Sigmoid colon (tissue), 7 donors: ENCODE data around the gene EVA1B. TPM values are rescaled to one million over a fixed set of nuclear protein-coding genes. Genes with fewer than 3 reads are reported as not detected.
A peak's percentile ranks its signal among the peaks of the same experiment; 100 is the strongest.

Source experiments
- DNase-seq: peaks from one replicate; pipeline ENCODE4 v3.0.0-alpha.2; 2019
- H3K27ac ChIP-seq, 4 donors: fragments of 200-600 bp; sonication (generic); one replicate each; pipeline ENCODE4 v1.5.1; 2016 to 2019; ENCODE audit warnings: mild to moderate bottlenecking in 1 of 4
- H3K27me3 ChIP-seq, 3 donors: fragments of 200-600 bp; sonication (generic); one replicate each; pipeline ENCODE4 v1.5.1; 2019; ENCODE audit warnings: mild to moderate bottlenecking in 1 of 3
- H3K36me3 ChIP-seq, 4 donors: fragments of 200-600 bp; sonication (generic); one replicate each; pipeline ENCODE4 v1.5.1; 2016 to 2019
- H3K4me1 ChIP-seq, 4 donors: fragments of 200-600 bp; sonication (generic); one replicate each; pipeline ENCODE4 v1.5.1; 2017 to 2019
- H3K4me3 ChIP-seq, 4 donors: fragments of 200-600 bp; sonication (generic); one replicate each; pipeline ENCODE4 v1.5.1; 2017 to 2019; ENCODE audit warnings: mild to moderate bottlenecking in 2 of 4, moderate library complexity in 1 of 4
- H3K9me3 ChIP-seq, 4 donors: fragments of 200-600 bp in 3 of 4; sonication (generic) in 3 of 4; one replicate each; pipeline versions ENCODE4 v1.5.1 to v1.6.1; 2013 to 2019
- EP300 ChIP-seq, 4 donors: sonication (generic); formaldehyde crosslinking; IDR thresholded peaks; one replicate each; pipeline ENCODE4 v1.6.1; 2017; ENCODE audit warnings: antibody characterized with exemption in 4 of 4
- POLR2A ChIP-seq, 2 donors: fragments of 450-650 bp; IDR thresholded peaks; one replicate each; pipeline ENCODE4 v1.6.1; 2016; ENCODE audit warnings: antibody characterized with exemption in 2 of 2, mild to moderate bottlenecking in 2 of 2, moderate library complexity in 2 of 2
- POLR2AphosphoS5 ChIP-seq, 4 donors: sonication (generic); formaldehyde crosslinking; IDR thresholded peaks; one replicate each; pipeline ENCODE4 v1.6.1; 2017; ENCODE audit warnings: antibody characterized with exemption in 4 of 4
- WGBS, 2 donors: extraction: QIAGEN DNeasy Blood & Tissue Kit; methylation state at CpG; one replicate each; pipeline ENCODE4 v1.1.7; 2013; 5-methylcytosine and 5-hydroxymethylcytosine counted together
- intact Hi-C: fragments of 100-400 bp; cut with DNase I; formaldehyde crosslinking; loops from one replicate; pipeline ENCODE4 v1.15.1; 2023
- polyA plus RNA-seq, 3 donors: library from polyadenylated mRNA; stranded (reverse); fragments of 200-250 nt; gene quantifications; one replicate each; pipeline ENCODE4 v1.2.3, GENCODE V29; 2013
- total RNA-seq, 4 donors: library from RNA; depleted of rRNA; stranded (reverse); fragments of >200 nt; gene quantifications; one replicate each; pipeline ENCODE4 v1.1.0, GENCODE V29; 2016
- TF ChIP-seq, protein P1 (sequence below), 4 experiments: fragments of 450-650 bp in 3 of 4; fragments of 200-600 bp in 1 of 4; IDR thresholded peaks; one replicate each; pipeline ENCODE4 v1.5.1; 2016 to 2019; ENCODE audit warnings: antibody characterized with exemption in 4 of 4, mild to moderate bottlenecking in 3 of 4, moderate library complexity in 2 of 4
- donor health status: healthy with polysubstance abuse.
- donor health status: Bipolar disorder and iron deficiency.
- donor health status: healthy.

The EVA1B gene
- total and polyA plus RNA-seq, 7 donors = 5.8 to 102 (median 46.7) TPM

DNA sequence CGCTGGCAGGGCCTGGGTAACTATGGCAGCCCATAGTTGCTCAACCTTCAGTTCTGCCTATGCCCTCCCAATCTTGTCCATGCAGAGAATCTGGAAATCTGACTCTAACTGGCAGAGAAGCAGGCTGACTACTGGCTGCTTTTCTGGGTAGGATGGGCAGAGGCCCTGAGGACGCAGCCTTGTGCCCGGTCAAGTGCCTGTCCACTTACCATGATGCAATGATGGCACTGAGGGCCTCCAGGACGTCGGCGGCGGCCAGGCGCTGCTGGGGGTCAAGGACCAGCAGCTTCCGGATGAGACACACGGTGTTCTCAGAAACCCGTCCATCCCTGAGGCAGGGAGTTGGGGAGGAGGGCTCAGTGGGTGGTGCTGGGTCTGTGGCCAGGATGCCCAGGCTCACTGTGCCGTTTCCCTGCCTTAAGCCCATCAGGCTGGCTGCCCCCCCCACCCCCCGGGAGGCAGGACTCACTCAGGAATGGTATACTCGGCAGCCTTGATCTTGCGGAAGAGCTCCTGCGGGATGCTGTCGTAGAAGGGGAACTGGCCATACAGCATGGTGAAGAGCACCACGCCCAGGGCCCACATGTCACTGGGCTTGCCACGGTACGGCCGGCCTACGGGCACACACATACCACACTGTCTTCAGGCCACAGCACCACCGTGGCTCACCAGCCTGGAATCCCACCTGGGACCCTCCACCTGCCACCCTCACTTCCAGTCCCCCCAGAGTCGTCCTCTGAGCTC is 20.4 kb upstream of the EVA1B start:
- Histone ChIP-seq H3K4me1 (peaks cover 0 to 6% (median 2%) of the 10 kb centered on the region in 4 donors), H3K36me3 (peaks cover 41 to 89% (median 50%) of the 10 kb centered on the region in 4 donors), H3K27ac (peak overlapping the region in 3 of 4 donors; percentile 31 to 58 (median 53)), H3K4me3 (no peak overlapping the region), H3K27me3 (no peaks in the 10 kb centered on the region), H3K9me3 (no peaks in the 10 kb centered on the region)
- intact Hi-C loops = no loop called here
- no peak for DNase-seq
- WGBS, 2 donors = 91 to 94% methylated on average over 24 of the region's 24 CpGs
- TF ChIP-seq EP300 (IDR thresholded peaks at IDR 0.05) = no peak
- TF ChIP-seq POLR2A (IDR thresholded peaks at IDR 0.05) = no peak
- no peak for TF ChIP-seq POLR2AphosphoS5 (IDR thresholded peaks at IDR 0.05)
- TF ChIP-seq, protein P1, sequence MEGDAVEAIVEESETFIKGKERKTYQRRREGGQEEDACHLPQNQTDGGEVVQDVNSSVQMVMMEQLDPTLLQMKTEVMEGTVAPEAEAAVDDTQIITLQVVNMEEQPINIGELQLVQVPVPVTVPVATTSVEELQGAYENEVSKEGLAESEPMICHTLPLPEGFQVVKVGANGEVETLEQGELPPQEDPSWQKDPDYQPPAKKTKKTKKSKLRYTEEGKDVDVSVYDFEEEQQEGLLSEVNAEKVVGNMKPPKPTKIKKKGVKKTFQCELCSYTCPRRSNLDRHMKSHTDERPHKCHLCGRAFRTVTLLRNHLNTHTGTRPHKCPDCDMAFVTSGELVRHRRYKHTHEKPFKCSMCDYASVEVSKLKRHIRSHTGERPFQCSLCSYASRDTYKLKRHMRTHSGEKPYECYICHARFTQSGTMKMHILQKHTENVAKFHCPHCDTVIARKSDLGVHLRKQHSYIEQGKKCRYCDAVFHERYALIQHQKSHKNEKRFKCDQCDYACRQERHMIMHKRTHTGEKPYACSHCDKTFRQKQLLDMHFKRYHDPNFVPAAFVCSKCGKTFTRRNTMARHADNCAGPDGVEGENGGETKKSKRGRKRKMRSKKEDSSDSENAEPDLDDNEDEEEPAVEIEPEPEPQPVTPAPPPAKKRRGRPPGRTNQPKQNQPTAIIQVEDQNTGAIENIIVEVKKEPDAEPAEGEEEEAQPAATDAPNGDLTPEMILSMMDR (IDR thresholded peaks at IDR 0.05) = no peak

GRCh38 chr1:36342426-36343185 is 19.2 kb upstream of the EVA1B start:
- no peak overlapping the region for H3K4me3 ChIP-seq
- H3K36me3 ChIP-seq = peaks cover 30 to 77% (median 40%) of the 10 kb centered on the region in 4 donors
- H3K27me3 ChIP-seq = no peaks in the 10 kb centered on the region
- intact Hi-C loops = loop anchor here (1.0 kb wide), 1 partner anchor 79 kb away; no protein-coding TSS in a partner anchor
- H3K9me3 ChIP-seq = no peaks in the 10 kb centered on the region
- TF ChIP-seq EP300 (IDR thresholded peaks at IDR 0.05) = no peak
- TF ChIP-seq, protein P1 (IDR thresholded peaks at IDR 0.05) = peak; percentile 36 to 67 (median 56)
- DNase-seq = peak; percentile 75
- peak overlapping the region; percentile 15 to 58 (median 42) for H3K27ac ChIP-seq
- WGBS, 2 donors = 75 to 80% methylated on average over 10 of the region's 10 CpGs
- H3K4me1 ChIP-seq = peaks cover 0 to 6% (median 2%) of the 10 kb centered on the region in 4 donors

DNA sequence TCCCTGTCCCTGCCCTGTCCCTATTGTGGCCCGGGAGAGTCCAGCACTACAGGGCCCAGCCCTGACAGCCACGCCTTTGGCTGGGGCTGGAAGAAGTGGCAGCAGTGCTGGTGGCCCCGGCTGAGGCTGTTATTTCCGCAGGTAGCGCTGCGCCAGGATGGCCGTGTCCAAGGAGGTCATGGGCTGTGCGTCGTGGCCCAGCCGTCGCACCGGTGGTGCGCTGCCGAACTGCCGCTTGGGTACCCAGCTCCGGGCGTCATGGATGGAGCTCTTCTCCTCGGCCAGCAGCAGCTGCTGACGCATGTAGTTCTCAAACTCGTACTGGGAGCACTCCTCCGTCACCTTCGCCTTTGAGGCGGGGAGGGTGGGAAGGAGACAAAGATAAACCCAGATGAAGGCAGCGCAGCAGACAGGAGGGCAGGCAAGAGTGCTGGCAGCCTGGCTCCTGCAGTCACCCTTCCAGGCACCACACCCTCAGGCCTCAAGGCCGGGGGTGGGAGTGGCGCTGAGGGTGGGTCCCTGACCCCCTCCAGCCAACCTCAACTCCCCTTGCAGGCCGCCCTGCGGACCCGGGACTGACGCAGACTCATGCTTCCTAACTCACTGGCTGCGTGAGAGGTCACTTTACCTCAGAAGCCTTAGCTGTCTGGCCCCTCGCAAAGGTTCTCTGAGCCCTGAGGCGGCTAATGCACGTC is 18.3 kb upstream of the EVA1B start:
- Histone ChIP-seq H3K4me1 (peaks cover 0 to 6% (median 2%) of the 10 kb centered on the region in 4 donors), H3K27me3 (no peaks in the 10 kb centered on the region), H3K4me3 (no peak overlapping the region), H3K27ac (no peak overlapping the region), H3K9me3 (no peaks in the 10 kb centered on the region), H3K36me3 (peaks cover 24 to 69% (median 34%) of the 10 kb centered on the region in 4 donors)
- DNase-seq = no peak
- intact Hi-C loops = loop anchor here (1.0 kb wide), 1 partner anchor 80 kb away; no protein-coding TSS in a partner anchor
- 87 to 93% methylated on average over 34 of the region's 34 CpGs for WGBS, 2 donors
- no peak for TF ChIP-seq EP300 (IDR thresholded peaks at IDR 0.05)
- TF ChIP-seq, protein P1 (IDR thresholded peaks at IDR 0.05) = no peak
- TF ChIP-seq POLR2AphosphoS5 (IDR thresholded peaks at IDR 0.05) = no peak
- TF ChIP-seq POLR2A (IDR thresholded peaks at IDR 0.05) = no peak

GRCh38 chr1:36339615-36340014 is 16.2 kb upstream of the EVA1B start:
- TF ChIP-seq EP300 (IDR thresholded peaks at IDR 0.05) = no peak
- TF ChIP-seq, protein P1 (IDR thresholded peaks at IDR 0.05) = no peak
- no peak for TF ChIP-seq POLR2A (IDR thresholded peaks at IDR 0.05)
- TF ChIP-seq POLR2AphosphoS5 (IDR thresholded peaks at IDR 0.05) = no peak
- WGBS, 2 donors = 91% methylated on average over 9 of the region's 9 CpGs
- no peaks in the 10 kb centered on the region for H3K27me3 ChIP-seq

More at GRCh38 chr1:36339615-36340014, 16.2 kb upstream of the EVA1B start:
- no peak for DNase-seq
- Histone ChIP-seq H3K4me1 (peaks cover 0 to 6% (median 2%) of the 10 kb centered on the region in 4 donors), H3K9me3 (no peaks in the 10 kb centered on the region), H3K4me3 (no peak overlapping the region), H3K27ac (no peak overlapping the region), H3K36me3 (peaks cover 10 to 49% (median 18%) of the 10 kb centered on the region in 4 donors)
- intact Hi-C loops = no loop called here
